GM21786 (cell line): Measurements from ENCODE around the gene EEFSEC.

Source experiments
- ATAC-seq: cut with Tn5 transposase; IDR thresholded peaks from one replicate; pipeline ENCODE4 v1.9.1; 2021; ENCODE audit not compliant: unreplicated experiment

Gene EEFSEC

DNA sequence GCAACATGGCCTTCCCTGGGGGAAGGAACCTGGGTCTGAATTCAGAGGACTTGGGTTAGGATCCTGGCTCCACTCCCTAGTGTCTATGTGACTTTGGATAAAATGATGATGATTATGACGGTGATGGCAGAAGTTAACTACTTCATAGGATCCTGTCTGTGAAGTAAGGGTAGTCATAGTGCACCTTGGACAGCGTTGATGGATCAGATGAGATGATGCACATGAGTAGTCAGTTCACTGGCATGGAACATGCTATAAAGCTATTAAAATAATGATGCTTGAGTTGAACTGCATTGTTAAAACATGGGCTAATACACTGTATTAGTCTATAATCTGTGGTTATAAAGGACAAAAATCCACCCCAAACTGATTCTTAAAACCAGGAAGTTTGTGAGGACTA lies 62.0 kb downstream of the EEFSEC start:
- no peak for ATAC-seq

DNA sequence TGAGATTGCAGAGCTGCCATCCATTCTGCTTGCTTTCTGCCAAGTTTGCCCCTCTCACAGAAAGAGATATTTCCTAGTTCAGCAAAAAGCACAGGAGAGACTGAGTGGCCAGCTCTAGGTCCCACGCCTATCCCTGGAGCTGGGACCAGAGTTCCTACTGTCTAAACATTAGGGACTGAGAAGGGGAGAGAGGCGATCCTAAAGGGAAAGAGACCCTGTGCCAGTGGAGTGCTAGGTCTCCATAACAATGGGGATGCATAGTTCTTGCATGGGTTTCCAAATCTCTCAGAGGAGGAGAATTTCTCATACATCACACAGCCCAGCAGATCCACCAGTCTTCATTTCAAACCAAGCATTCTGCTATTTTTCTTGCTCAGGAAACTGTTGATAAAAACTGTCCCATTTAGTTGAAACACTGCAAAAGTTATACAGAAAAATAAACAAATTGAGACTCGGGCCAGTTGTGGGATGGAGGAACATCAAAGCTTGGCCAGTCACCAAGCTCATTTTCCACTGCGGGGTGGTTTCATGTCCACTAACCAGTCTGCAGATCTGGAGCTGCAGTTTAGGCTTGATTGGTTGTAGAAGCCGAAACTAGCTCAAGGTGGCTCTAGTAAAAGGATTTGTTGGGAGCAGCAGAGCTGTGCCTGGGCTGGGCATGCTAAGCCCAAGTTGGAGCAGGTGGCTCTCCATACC lies 62.7 kb downstream of the EEFSEC start:
- no peak for ATAC-seq

DNA sequence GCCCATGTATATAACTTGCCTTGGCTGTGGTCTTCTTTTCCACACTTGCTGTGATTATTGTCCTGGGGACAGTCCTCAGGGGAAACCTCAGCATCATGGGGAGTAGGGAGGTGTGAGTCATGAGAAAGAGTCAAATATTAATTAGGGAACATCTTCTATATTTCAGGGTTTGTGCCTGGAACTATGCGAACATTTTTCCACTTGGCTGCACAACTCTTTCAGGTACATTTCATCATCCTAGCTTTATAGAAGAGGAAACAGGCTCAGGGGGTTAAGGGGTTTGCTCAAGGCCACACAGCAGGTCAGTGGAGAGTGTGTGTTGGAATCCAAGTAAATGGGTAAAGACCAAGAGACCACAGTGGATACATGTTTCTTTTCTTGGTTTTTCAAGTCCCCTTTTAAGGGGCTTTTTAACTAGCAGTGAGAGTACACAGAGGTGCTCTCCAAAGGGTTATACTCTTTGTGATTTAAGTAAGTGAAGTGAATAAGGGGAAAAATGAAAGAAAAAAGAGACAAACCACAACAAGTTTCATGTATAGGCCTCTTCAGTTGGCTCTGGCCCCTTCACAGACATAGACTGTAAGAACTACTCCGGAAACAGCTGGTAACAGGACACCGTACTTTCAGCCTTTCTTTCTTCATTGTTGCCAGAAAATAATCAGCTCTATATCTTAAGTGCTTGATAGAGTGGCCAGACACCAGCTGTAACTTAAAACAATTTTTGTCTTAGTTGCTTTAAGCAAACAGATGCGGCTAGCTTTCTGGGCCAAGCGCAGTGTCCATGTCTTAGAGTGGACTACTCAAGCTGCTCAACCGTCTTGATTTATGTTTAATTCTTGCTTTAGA lies 64.6 kb downstream of the EEFSEC start:
- ATAC-seq, result peak; percentile 63

DNA sequence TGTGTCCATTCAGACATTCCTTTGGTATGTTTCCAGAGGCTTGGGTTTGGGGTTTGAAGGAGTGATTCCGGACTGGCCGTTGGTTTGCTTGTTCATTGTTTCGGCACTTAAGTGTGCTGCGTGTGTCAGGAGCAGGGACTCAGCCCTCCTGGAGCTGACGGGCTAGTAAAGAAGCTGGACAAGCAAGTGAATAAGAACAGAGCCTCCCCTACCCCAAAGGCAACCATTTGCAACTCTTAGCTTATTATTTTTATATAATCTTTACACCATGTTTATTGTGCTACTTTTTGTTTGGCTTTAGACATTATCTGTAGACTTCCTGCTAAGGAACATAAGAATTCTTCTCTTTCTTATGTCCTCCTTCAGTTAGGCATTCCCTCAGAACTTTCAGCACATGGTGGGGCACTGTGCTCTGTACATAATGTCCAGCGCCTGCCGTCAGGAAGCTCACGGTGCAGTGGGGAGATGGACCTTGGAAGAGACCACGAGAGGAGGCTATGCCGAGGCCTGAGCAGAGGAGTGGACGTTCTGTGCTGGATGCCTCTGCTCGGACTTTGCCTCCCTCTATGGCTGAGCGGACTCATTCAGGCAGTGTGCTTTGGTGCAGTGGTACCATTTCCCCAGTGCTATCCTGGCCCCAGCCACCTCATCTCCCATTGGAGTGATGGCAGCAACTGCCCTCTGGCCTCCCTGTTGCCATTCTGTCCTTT lies 65.4 kb downstream of the EEFSEC start:
- ATAC-seq, result no peak

DNA sequence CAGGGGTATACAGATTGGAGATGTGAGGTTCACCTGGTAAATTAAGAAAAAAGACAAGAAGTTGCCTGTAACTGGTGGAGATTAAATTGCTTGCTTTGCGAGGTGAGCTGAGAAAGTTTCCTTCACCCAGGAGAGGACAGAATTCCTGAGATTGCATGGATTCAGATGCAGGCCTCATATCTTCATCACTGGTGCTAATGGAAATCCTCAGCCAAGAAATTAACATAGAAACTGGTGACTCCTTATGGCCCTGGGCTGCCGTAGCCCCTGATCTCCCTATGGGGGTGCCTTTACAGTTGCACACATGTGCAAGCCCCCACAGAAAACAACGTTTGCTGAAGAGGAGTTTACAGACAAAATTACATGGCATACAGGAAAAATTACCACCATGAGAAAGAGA lies 68.0 kb downstream of the EEFSEC start:
- no peak for ATAC-seq

DNA sequence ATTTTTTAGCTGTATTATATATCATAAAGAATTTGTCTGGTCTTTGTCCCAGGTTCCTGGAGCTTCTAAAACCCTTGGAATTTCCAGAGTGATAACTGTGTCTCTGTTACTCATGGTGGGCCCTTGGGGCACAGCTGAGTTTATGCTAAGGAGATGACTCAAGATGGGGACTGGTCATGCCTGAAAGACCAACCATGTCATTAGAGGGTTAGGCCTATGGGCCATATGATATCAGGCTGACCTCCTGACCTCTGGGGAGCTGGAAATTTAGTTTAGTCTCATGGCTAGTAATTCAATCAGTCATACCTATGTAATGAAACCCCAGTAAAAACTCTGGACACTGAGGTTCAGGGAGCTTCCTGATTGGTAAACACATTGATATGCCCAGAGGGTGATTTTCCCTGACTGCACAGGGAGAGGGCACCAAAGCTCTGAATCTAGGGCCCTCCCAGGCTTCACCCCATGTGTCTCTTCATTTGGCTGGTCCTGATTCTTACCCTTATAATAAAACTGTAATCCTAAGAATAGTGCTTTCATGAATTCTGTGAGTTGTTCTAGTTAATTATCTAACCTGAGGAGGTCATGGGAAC lies 69.6 kb downstream of the EEFSEC start:
- no peak for ATAC-seq

- no peak for ATAC-seq
Measured at GRCh38 chr3:128226186-128226725, 73.0 kb downstream of the EEFSEC start.

- no peak for ATAC-seq
Measured at GRCh38 chr3:128226795-128227395, 73.6 kb downstream of the EEFSEC start.

DNA sequence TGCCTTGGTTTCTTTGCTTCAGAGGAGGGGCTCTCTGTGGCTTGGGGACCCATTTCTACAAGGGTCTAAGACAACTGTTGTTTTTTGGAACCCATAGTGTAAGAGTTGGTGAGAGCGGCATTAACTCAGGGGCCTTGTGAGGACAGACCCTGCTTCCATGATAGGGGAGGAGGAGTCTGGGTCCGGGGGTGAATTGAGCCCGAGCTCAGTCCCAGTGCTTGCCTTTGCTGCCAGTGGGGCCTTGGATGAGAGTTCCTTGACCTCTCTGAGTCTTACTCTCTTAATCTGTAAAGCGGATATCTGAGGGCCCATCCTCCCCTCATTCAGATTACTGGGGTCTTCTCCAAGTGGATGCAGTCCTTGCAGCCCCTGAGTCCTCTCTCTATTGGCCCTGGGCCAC lies 74.2 kb downstream of the EEFSEC start:
- no peak for ATAC-seq

DNA sequence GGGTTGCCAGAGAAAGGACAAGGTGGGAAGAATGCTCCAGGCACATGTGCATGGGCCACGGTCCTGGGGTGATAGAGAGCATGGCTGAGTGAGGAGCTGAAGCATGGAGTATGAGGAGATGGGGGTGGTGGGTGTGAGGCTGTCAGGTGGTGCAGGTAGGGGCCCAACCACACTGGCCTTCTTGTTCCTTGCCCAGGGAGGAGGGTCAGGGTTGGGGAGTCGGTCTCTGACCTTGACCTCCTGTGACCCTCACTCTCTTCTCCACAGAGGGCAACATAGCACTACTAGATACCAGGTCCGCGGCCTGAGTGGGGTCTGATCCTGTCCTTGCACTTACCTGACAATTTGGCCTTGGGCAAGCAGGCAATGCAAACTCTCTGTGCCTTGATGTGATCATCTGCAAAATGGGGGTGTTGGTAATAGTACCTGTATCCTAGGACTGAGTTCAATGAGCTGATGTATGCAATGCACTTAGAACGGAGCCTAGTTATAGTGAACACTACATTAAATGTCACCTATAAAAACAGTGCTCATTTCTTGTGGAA lies 75.2 kb downstream of the EEFSEC start:
- no peak for ATAC-seq

DNA sequence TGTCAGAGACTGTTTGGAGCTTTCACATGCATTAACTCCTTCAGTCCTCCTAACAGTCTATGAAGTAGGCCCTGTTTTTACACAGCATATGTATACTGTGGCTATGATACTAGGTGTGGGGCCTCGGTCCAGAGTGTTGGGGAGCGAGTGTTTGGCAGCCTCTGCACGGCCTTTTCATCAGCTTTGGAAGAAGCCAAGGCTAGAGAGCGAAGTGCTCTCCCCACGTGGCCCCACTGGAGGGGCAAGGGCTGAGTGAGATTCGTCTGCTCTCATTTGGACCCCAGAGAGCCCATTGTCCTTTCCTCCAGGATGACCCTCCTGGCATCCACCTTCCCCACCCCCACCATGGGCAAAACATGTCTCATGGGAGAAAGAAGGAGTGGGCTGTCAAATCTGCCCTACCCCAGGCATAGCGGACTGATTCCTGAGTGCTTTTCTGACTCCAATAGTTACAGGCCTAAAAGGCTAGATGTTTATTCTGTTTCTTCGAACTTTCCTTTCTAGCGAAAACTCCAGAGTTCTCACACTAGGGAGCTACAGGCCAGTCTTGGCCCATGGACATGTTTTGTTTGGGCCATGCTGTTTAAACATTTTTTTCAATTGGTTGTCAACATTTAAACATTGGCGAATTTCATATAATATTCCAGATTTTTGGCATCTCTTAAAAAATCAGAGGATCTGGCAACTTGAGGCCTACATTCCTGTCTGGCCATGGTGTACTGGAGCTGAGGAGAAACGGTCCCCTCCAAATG lies 76.0 kb downstream of the EEFSEC start:
- ATAC-seq, result no peak

GRCh38 chr3:128231606-128232005 lies 78.3 kb downstream of the EEFSEC start:
- ATAC-seq, result no peak

DNA sequence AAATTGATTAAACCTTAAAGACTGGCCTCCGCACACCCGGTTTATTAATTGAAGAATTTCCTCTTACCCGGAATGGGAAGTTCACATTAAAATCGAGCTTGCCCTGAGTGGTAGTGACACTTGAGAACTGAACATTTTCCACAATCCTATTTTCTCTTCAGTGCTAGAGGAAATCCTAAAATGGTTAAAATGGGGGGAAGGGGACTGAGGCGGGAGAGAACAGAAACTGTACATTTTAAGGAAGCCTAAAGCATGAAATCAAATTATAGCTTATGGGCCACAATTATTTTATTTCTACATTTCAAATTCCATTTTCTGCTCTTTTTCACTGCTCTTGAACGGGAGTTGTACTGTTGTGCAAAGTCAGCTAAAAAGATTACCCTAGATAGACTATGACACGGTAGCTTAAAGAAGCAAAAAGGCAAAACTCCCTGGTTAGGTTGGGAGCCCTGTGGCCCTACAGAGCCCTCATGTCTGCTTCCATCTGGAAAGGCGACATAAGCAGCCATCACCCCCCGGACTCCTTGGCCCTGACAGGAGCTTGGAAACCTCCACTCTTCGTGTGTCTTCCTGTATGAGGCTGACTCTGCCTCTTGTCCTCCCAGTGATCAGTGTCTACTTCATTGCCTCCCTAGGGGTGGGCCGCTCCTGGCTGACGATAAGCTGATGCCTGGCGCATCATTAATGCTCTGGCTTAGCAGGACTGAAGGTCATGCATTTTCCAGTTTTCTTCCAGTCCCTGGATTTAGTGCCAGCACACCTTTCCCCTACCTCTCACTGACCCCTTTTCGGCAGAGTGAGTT lies 79.3 kb downstream of the EEFSEC start:
- ATAC-seq, result no peak

- no peak for ATAC-seq
Measured at GRCh38 chr3:128235207-128235926, 82.1 kb downstream of the EEFSEC start.

DNA sequence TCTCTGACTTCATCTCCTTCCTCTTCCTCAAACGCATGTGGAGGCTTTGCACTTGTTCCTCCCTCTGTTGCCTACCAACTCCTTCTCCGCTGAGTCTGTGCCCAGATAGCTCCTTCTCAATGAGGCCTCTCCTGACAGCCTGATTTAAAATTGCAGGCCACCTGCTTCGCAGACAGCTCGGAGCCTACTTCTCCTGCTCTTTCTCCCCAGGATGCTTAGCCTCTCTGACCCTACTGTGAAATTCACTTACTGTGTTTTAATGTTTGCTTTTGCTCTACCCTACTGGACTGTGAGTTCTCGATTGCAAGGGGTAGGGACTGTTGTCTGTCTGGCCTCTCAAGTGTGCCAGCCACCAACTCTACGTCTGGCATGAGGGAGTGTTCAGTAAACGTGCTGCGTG lies 83.4 kb downstream of the EEFSEC start:
- ATAC-seq, result no peak

DNA sequence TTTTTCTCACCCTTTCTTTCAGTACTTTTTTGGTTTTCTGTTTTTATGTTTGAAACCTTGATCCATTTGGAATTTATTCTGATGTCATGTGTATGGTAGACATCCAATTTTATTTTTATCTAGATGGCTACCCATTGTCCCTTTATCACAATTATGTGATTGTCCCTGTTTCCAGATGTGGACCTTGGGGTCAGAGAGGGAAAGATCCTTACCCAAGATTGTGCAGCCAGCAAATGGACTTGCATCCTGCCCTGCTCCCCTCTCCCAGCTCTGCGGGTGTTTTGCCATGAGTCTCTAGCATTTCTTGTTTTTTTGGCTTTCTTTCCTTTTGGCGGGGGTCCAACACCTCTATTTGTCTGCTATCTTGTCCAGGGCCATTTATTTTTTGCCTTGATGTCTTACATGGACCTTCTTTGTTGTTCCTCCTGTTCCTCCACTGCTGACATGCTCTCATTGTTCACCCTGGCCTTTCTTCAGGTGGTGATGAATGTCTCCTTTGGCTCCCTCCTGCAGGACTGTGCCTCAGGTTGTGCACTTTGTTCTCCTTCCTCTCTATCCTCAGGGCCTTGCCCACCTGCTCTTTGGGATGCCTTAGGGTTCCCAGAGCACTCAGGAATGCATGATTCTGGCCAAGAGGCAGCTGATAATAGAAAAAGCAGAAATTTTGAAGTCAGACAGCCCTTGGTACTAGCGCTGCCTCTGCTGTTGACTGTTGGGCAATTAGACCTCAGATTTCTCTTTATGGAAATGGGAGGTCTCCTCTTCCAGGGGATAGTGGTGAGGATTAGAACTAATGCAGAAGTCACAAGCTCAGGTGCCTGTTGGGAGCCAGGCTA lies 84.3 kb downstream of the EEFSEC start:
- ATAC-seq, result no peak

DNA sequence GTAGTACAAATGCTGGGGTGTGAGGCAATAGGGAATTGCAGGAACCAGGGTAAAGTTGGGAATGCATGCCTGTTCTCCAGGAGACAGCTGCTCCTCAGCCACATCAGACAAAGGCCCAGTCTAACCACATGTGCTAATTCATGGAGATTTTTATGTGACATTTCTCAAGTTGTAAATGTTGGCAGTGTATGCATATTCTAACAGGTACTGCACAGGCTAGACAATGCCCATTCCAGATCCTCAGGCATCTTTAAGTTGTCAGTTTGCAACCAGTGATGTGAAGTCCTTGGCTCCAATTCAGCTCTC lies 84.9 kb downstream of the EEFSEC start:
- ATAC-seq, result no peak

- ATAC-seq, result no peak
Measured at GRCh38 chr3:128239304-128239703, 86.0 kb downstream of the EEFSEC start.
